ENCODE results near the gene PCNX2.

Gene PCNX2

DNA sequence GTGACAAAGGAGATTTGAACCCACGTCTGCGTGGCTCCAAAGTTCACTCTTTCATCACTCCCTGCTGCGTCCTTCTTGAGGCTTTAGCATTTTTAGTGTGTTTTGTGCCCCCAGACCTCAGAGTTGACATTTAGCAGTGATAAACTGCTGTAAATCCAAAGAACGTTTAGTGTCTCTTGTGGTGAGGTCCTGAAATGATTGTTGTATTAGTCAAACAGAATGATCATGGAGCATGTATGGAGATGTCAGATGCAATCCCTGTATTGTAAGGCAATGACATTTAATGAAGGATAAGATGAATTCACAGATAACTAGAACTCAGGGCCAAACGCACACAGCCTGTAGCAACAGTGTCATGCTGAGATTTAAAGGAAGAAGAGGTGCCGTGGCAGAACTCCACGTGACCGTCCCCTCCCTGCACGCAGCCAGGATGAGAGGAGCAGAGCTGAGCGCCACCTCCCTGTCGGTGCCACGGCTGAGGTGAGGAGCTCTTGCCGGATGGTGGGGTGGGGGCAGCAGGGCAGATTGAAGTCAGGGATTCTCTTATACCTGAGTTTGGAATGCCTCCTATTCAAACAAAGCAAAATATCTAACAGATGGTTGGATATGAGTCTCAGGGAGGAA is 315.1 kb downstream of the PCNX2 start:
- Histone ChIP-seq H3K4me3 (ENCODE audit: insufficient read length, low read depth) (no peak overlapping the region), H3K36me3 (ENCODE audit: insufficient read depth, insufficient read length, low read length) (peaks cover 53% of the 10 kb centered on the region), H3K9me3 (ENCODE audit: insufficient read depth, low read length) (no peaks in the 10 kb centered on the region), H3K27me3 (ENCODE audit: insufficient read depth, insufficient read length) (no peaks in the 10 kb centered on the region), H3K4me1 (ENCODE audit: insufficient read depth, insufficient read length) (peaks cover 3% of the 10 kb centered on the region), H3K9ac (ENCODE audit: insufficient read length, low read depth) (no peak overlapping the region)
- TF ChIP-seq ZNF274 (IDR thresholded peaks at IDR 0.05; ENCODE audit: low read depth, low read length) (no peak), SUZ12 (IDR thresholded peaks at IDR 0.05; ENCODE audit: extremely low read depth, insufficient read depth, insufficient read length) (no peak), YY1 (IDR thresholded peaks at IDR 0.05; ENCODE audit: insufficient read depth, insufficient read length) (no peak)
- no peak for DNase-seq (ENCODE audit: low read depth, low spot score)

DNA sequence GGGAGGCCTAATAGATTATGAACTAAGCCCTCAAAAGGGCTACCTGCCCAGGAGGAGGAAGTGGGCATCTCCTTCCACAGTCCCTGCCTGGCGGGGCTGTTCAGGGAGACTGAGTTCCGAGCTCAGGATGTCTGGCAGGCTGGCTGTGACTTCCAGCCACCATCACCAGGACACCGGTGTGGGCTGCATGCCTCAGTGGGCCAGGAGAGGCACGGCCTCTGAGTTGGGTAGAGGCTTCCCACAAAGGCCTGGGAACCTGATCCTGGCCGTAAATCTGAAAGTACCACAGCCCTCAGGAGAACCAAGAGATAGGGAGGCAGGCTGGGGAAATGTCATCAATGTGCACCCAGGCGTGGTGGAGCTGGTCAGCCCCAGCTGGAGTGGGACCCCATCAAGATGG is 316.0 kb downstream of the PCNX2 start:
- Histone ChIP-seq H3K9me3 (ENCODE audit: insufficient read depth, low read length) (no peaks in the 10 kb centered on the region), H3K36me3 (ENCODE audit: insufficient read depth, insufficient read length, low read length) (peaks cover 55% of the 10 kb centered on the region), H3K9ac (ENCODE audit: insufficient read length, low read depth) (no peak overlapping the region), H3K4me3 (ENCODE audit: insufficient read length, low read depth) (no peak overlapping the region), H3K4me1 (ENCODE audit: insufficient read depth, insufficient read length) (peaks cover 3% of the 10 kb centered on the region), H3K27me3 (ENCODE audit: insufficient read depth, insufficient read length) (no peaks in the 10 kb centered on the region)
- no peak for DNase-seq (ENCODE audit: low read depth, low spot score)
- TF ChIP-seq SUZ12 (IDR thresholded peaks at IDR 0.05; ENCODE audit: extremely low read depth, insufficient read depth, insufficient read length), result no peak
- TF ChIP-seq YY1 (IDR thresholded peaks at IDR 0.05; ENCODE audit: insufficient read depth, insufficient read length), result no peak
- no peak for TF ChIP-seq ZNF274 (IDR thresholded peaks at IDR 0.05; ENCODE audit: low read depth, low read length)

DNA sequence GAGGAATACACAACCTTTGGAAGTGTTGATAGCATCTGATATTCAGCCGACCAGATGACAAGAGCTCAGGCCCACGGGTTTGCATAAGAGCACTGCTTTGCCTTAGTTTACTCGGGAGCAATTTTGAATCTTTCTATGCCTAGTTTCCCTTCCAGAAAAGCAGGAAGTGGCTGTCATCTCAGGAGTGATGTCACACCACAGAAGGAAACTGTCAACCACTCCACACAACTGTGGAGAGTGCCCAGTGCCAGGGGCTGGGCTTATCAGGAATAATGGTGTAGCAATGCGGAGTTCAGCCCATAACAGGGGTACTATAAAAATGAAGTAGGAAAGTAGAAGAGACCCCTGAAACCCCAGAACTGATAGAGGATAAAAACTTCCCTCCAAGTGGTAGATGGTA is 316.7 kb downstream of the PCNX2 start:
- DNase-seq (ENCODE audit: low read depth, low spot score), result no peak
- Histone ChIP-seq H3K9me3 (ENCODE audit: insufficient read depth, low read length) (peaks cover 5% of the 10 kb centered on the region), H3K27me3 (ENCODE audit: insufficient read depth, insufficient read length) (no peaks in the 10 kb centered on the region), H3K4me3 (ENCODE audit: insufficient read length, low read depth) (no peak overlapping the region), H3K4me1 (ENCODE audit: insufficient read depth, insufficient read length) (peaks cover 3% of the 10 kb centered on the region), H3K36me3 (ENCODE audit: insufficient read depth, insufficient read length, low read length) (peaks cover 54% of the 10 kb centered on the region), H3K9ac (ENCODE audit: insufficient read length, low read depth) (no peak overlapping the region)
- no peak for TF ChIP-seq SUZ12 (IDR thresholded peaks at IDR 0.05; ENCODE audit: extremely low read depth, insufficient read depth, insufficient read length)
- TF ChIP-seq ZNF274 (IDR thresholded peaks at IDR 0.05; ENCODE audit: low read depth, low read length), result no peak
- no peak for TF ChIP-seq YY1 (IDR thresholded peaks at IDR 0.05; ENCODE audit: insufficient read depth, insufficient read length)

DNA sequence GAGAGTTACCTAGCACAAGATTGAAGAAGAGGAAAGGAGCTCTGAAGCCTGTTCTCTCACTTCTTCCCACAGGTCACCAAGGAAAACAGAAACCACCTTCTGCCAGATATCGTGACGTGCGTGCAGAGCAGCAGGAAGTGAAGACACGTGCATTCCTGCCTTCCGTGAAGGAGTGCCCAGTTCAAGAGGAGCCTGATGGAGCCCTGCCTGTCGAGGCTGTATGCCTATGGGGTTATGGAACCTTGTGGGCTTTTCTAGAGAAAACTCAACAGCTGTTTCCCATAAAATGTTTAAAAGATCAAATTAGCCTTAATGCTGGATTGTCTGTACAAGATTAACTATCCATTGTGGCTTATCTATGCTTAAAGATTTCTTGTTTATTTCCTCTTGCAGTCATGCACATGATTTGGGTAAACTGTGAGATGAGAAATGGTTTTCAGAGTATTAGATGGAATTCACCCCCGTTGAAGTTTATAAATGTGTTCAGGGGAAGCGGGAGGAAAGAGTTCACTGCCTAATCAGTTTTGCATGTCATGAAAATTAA is 317.4 kb downstream of the PCNX2 start:
- H3K4me1 ChIP-seq (ENCODE audit: insufficient read depth, insufficient read length), result peaks cover 3% of the 10 kb centered on the region
- no peak overlapping the region for H3K9ac ChIP-seq (ENCODE audit: insufficient read length, low read depth)
- H3K36me3 ChIP-seq (ENCODE audit: insufficient read depth, insufficient read length, low read length), result peaks cover 52% of the 10 kb centered on the region
- no peak for DNase-seq (ENCODE audit: low read depth, low spot score)
- H3K27me3 ChIP-seq (ENCODE audit: insufficient read depth, insufficient read length), result no peaks in the 10 kb centered on the region
- no peak overlapping the region for H3K4me3 ChIP-seq (ENCODE audit: insufficient read length, low read depth)
- no peak for TF ChIP-seq YY1 (IDR thresholded peaks at IDR 0.05; ENCODE audit: insufficient read depth, insufficient read length)
- no peak for TF ChIP-seq SUZ12 (IDR thresholded peaks at IDR 0.05; ENCODE audit: extremely low read depth, insufficient read depth, insufficient read length)
- TF ChIP-seq ZNF274 (IDR thresholded peaks at IDR 0.05; ENCODE audit: low read depth, low read length), result no peak
- peaks cover 12% of the 10 kb centered on the region for H3K9me3 ChIP-seq (ENCODE audit: insufficient read depth, low read length)

DNA sequence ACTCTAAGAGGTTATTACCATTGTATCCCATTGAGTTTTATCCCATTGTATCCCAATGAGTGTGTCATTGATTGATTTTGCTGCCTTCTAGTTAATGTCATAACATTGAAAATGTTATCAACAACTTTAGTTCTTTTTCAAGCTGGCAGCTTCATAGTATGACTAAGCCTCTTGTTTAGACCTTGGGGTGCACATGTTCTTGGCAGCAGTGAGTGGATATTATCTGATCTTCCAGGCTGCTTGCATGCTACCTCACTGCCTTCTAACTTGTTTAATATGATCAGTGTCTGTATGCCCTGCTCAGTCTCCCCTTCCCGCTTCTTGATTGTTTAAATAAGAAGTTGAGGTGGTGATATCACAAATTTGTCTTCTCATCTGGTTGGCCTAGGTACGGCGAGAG is 320.6 kb downstream of the PCNX2 start:
- Histone ChIP-seq H3K9ac (ENCODE audit: insufficient read length, low read depth) (no peak overlapping the region), H3K36me3 (ENCODE audit: insufficient read depth, insufficient read length, low read length) (peaks cover 75% of the 10 kb centered on the region), H3K4me1 (ENCODE audit: insufficient read depth, insufficient read length) (no peaks in the 10 kb centered on the region), H3K27me3 (ENCODE audit: insufficient read depth, insufficient read length) (no peaks in the 10 kb centered on the region), H3K4me3 (ENCODE audit: insufficient read length, low read depth) (no peak overlapping the region), H3K9me3 (ENCODE audit: insufficient read depth, low read length) (peaks cover 22% of the 10 kb centered on the region)
- no peak for DNase-seq (ENCODE audit: low read depth, low spot score)
- TF ChIP-seq SUZ12 (IDR thresholded peaks at IDR 0.05; ENCODE audit: extremely low read depth, insufficient read depth, insufficient read length) (no peak), YY1 (IDR thresholded peaks at IDR 0.05; ENCODE audit: insufficient read depth, insufficient read length) (no peak), ZNF274 (IDR thresholded peaks at IDR 0.05; ENCODE audit: low read depth, low read length) (no peak)

DNA sequence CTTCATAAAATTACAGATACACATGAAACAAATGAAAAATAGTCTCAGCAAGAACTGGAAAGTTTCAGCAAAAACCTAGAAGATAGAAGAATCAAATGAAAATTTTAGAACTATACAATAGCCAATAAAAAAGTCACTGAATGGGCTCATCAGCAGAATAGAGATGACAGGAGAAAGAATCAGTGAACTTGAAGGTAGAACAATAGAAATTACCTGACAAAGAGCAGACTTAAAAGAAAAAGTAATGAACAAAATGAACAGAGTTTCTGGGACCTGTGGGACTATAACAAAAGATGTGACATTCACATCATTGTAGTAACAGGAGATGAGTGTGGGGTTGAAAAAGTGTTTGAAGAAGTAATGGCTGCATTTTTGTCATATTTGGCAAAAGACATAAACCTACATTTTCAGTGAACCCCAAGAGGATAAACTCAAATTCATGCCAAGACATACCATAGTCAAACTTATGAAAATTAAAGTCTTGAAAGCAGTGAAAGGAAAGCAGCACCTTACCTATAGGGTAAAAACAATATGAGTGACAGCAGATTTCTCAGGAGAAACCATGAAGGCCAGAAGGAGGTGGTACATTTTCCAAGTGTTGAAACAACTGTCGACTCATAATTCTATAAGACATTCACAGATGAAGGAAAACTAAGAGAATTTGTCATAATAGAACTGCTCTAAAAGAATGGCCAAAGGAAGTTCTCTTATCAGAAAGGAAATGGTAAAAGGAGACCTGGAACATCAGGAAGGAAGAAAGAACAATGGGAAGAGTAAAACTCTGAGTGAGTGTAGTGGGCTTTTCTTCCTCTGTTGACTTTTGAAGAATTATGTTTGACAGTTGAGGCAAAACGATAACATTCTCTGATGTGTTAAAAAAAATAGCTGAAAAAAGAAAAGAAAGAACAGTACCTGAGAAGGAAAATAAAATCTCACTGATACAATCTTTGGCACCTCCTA is 321.6 kb downstream of the PCNX2 start:
- Histone ChIP-seq H3K27me3 (ENCODE audit: insufficient read depth, insufficient read length) (no peaks in the 10 kb centered on the region), H3K9me3 (ENCODE audit: insufficient read depth, low read length) (peaks cover 22% of the 10 kb centered on the region), H3K36me3 (ENCODE audit: insufficient read depth, insufficient read length, low read length) (peaks cover 77% of the 10 kb centered on the region), H3K9ac (ENCODE audit: insufficient read length, low read depth) (no peak overlapping the region), H3K4me1 (ENCODE audit: insufficient read depth, insufficient read length) (no peaks in the 10 kb centered on the region), H3K4me3 (ENCODE audit: insufficient read length, low read depth) (no peak overlapping the region)
- no peak for TF ChIP-seq SUZ12 (IDR thresholded peaks at IDR 0.05; ENCODE audit: extremely low read depth, insufficient read depth, insufficient read length)
- no peak for TF ChIP-seq YY1 (IDR thresholded peaks at IDR 0.05; ENCODE audit: insufficient read depth, insufficient read length)
- no peak for TF ChIP-seq ZNF274 (IDR thresholded peaks at IDR 0.05; ENCODE audit: low read depth, low read length)
- no peak for DNase-seq (ENCODE audit: low read depth, low spot score)

DNA sequence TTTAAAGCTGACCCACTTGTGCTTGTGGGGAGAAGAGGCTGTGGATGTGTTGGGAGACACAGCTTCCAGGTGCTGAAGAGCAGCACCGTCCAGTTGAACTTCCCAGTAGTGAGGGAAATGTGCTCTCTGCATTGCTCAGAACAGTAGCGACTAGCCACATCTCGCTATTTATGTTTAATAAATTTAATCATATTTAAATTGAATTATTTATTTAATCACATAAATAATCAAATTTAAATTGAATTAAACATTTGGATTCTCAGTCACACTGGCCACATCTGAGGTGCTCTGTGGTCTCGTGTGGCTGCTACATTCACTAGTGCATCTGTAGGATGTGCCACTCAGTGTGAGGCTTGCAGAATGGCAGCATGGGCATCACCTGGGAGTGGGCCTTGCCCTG is 325.0 kb downstream of the PCNX2 start:
- TF ChIP-seq ZNF274 (IDR thresholded peaks at IDR 0.05; ENCODE audit: low read depth, low read length), result no peak
- DNase-seq (ENCODE audit: low read depth, low spot score), result no peak
- Histone ChIP-seq H3K4me3 (ENCODE audit: insufficient read length, low read depth) (no peak overlapping the region), H3K36me3 (ENCODE audit: insufficient read depth, insufficient read length, low read length) (peaks cover 66% of the 10 kb centered on the region), H3K9me3 (ENCODE audit: insufficient read depth, low read length) (peaks cover 22% of the 10 kb centered on the region), H3K27me3 (ENCODE audit: insufficient read depth, insufficient read length) (no peaks in the 10 kb centered on the region), H3K9ac (ENCODE audit: insufficient read length, low read depth) (no peak overlapping the region), H3K4me1 (ENCODE audit: insufficient read depth, insufficient read length) (peaks cover 3% of the 10 kb centered on the region)
